Stomach (tissue), 4 donors: ENCODE results near the gene BTBD9.

Experiments
- CTCF ChIP-seq, 7 experiments: fragments of 450-650 bp in 4 of 7; fragments of 200-600 bp in 3 of 7; sonication (generic) in 3 of 7; IDR thresholded peaks; one replicate each; pipeline ENCODE4 v1.5.1; 2016 to 2019; ENCODE audit warnings: antibody characterized with exemption in 7 of 7, control low read depth in 2 of 7, mild to moderate bottlenecking in 1 of 7
- EP300 ChIP-seq: sonication (generic); formaldehyde crosslinking; IDR thresholded peaks from one replicate; pipeline ENCODE4 v1.6.1; 2017; ENCODE audit warnings: antibody characterized with exemption
- POLR2A ChIP-seq, 4 donors: fragments of 450-650 bp; IDR thresholded peaks; one replicate each; pipeline ENCODE4 v1.6.1; 2016; ENCODE audit warnings: antibody characterized with exemption in 4 of 4, control low read depth in 2 of 4, mild to moderate bottlenecking in 1 of 4, moderate library complexity in 1 of 4
- POLR2AphosphoS5 ChIP-seq, 3 donors: sonication (generic); formaldehyde crosslinking; IDR thresholded peaks; one replicate each; pipeline ENCODE4 v1.6.1; 2016; ENCODE audit warnings: antibody characterized with exemption in 3 of 3

- TF ChIP-seq CTCF (IDR thresholded peaks at IDR 0.05) (no peak), POLR2A (IDR thresholded peaks at IDR 0.05) (no peak), EP300 (no peak), POLR2AphosphoS5 (IDR thresholded peaks at IDR 0.05) (no peak)
These were observed 249.9 kb downstream of the BTBD9 start for GRCh38 chr6:38389875-38390274.
